ENCODE data around the gene DIPK2A.

DNA sequence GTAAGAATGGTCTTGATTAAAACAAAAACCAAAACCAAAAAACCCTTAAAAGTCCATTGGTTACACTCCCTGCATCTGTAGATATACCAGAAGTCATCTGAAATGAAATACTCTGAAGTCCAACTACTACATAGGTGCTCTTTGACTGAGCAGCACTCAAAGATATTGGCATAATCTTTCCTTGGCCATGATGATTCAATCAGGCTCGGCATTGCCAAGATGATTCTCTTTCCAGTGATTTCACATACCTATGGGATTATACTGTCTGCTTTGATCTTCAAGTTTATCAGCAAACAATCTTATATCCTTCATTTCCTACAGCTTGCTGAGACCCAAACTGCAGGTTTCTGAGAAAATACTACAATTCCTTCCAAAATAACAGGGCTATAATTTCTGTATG is 35.9 kb upstream of the DIPK2A start:
- TF ChIP-seq, protein P1, sequence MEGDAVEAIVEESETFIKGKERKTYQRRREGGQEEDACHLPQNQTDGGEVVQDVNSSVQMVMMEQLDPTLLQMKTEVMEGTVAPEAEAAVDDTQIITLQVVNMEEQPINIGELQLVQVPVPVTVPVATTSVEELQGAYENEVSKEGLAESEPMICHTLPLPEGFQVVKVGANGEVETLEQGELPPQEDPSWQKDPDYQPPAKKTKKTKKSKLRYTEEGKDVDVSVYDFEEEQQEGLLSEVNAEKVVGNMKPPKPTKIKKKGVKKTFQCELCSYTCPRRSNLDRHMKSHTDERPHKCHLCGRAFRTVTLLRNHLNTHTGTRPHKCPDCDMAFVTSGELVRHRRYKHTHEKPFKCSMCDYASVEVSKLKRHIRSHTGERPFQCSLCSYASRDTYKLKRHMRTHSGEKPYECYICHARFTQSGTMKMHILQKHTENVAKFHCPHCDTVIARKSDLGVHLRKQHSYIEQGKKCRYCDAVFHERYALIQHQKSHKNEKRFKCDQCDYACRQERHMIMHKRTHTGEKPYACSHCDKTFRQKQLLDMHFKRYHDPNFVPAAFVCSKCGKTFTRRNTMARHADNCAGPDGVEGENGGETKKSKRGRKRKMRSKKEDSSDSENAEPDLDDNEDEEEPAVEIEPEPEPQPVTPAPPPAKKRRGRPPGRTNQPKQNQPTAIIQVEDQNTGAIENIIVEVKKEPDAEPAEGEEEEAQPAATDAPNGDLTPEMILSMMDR (IDR thresholded peaks at IDR 0.05), result no peak
- TF ChIP-seq POLR2A (IDR thresholded peaks at IDR 0.05), result no peak

Data from heart left ventricle (tissue), 13 donors.